Measurements from ENCODE around the gene MICALL2. TPM values are rescaled to one million over a fixed set of nuclear protein-coding genes. Genes with fewer than 3 reads are reported as not detected.

Gene MICALL2
- total RNA-seq, 1 donor from 2014 or later = 14.2 TPM

DNA sequence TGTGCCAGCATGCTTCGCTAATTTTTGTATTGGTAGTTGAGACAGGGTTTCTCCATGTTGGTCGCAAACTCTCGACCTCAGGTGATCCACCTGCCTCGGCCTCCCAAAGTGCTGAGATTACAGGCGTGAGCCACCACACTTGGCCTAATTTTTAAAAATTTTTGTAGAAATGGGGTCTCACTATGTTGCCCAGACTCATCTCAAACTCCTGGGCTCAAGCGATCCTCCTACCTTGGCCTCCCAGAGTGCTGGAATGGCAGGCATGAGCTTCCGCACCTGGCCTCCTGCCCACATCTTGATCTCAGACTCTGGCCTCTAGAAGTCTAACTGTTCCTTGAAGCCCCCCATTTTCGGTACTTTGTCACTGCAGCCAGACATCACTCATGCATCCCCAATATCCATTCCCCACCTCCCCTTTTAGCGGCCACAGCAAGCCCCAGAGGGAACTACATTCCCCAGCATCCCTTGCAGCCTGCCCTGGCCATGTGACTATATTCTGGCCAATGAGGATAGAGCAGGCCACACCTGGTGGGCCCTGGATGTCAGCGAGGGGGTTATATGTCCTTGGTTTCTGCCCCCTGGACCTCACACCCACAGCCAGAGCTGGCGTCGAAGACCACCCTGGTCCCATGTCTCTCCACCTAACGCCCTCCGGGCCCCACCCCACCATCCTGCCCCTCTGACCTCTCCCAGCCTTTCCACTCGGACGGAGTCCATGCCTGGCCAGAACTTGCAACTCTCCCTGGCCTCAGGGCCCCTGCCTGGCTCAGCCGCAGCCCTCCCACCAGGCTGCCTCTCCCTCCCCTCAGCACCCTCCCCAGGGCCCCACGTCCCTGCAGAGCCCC lies 33.8 kb downstream of the MICALL2 start:
- Histone ChIP-seq H3K36me3 (ENCODE audit: control insufficient read depth, insufficient read depth, low read length) (no peaks in the 10 kb centered on the region), H3K27me3 (ENCODE audit: control insufficient read depth, insufficient read depth, low read length) (peaks cover 5% of the 10 kb centered on the region), H3K4me3 (ENCODE audit: low read depth, low read length) (no peak overlapping the region)
- DNase-seq (ENCODE audit: low read depth) (no peak), FAIRE-seq (no peak)
- TF ChIP-seq, protein P1, sequence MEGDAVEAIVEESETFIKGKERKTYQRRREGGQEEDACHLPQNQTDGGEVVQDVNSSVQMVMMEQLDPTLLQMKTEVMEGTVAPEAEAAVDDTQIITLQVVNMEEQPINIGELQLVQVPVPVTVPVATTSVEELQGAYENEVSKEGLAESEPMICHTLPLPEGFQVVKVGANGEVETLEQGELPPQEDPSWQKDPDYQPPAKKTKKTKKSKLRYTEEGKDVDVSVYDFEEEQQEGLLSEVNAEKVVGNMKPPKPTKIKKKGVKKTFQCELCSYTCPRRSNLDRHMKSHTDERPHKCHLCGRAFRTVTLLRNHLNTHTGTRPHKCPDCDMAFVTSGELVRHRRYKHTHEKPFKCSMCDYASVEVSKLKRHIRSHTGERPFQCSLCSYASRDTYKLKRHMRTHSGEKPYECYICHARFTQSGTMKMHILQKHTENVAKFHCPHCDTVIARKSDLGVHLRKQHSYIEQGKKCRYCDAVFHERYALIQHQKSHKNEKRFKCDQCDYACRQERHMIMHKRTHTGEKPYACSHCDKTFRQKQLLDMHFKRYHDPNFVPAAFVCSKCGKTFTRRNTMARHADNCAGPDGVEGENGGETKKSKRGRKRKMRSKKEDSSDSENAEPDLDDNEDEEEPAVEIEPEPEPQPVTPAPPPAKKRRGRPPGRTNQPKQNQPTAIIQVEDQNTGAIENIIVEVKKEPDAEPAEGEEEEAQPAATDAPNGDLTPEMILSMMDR (IDR thresholded peaks at IDR 0.05; ENCODE audit: insufficient read depth, low read length, severe bottlenecking) = no peak

DNA sequence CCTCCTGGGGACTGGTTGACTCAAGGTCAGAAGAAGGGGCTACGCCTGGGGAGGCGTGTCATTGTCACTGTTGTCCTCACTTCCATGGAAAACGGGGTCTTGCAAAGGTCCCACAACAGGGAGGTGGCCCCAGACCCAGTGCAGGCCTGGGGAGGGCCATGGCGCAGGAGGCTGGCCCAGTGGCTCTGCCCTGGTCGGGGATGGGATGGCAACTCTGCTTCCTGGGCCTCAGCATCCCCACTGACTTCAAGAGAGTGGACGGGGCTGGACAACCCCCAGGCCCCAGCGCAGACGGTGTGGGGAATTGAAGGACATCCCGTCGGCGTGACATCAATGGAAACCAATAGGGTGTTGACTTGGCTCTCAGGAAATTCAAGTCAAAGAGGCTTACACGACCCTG lies 35.2 kb downstream of the MICALL2 start:
- TF ChIP-seq, protein P1 (IDR thresholded peaks at IDR 0.05; ENCODE audit: insufficient read depth, low read length, severe bottlenecking) = no peak
- FAIRE-seq (no peak), DNase-seq (ENCODE audit: low read depth) (no peak)
- Histone ChIP-seq H3K36me3 (ENCODE audit: control insufficient read depth, insufficient read depth, low read length) (no peaks in the 10 kb centered on the region), H3K4me3 (ENCODE audit: low read depth, low read length) (no peak overlapping the region), H3K27me3 (ENCODE audit: control insufficient read depth, insufficient read depth, low read length) (peaks cover 5% of the 10 kb centered on the region)

DNA sequence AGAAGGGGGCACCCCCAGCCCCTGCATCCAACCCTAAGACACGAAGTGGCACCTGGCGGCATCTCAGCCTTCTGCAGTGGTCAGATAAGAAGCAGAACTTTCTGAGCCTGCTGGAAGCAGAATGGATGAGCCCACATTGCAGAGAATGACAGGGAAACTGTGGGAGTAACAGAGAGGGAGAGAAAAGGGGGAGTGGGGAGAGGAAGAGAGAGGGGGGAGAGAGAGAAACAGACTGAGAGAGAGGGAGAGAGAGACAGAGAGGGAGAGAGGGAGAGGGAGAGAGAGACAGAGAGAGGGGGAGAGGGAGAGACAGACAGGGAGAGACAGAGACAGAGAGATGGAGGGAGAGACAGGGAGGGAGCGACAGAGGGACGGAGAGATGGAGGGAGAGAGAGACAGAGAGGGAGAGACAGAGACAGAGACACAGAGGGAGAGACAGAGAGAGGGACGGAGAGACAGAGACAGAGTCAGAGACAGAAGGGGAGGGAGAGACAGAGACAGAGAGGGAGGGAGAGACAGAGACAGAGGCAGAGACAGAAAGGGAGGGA lies 35.9 kb downstream of the MICALL2 start:
- DNase-seq (ENCODE audit: low read depth) (no peak), FAIRE-seq (no peak)
- Histone ChIP-seq H3K4me3 (ENCODE audit: low read depth, low read length) (no peak overlapping the region), H3K36me3 (ENCODE audit: control insufficient read depth, insufficient read depth, low read length) (no peaks in the 10 kb centered on the region), H3K27me3 (ENCODE audit: control insufficient read depth, insufficient read depth, low read length) (peaks cover 5% of the 10 kb centered on the region)
- TF ChIP-seq, protein P1 (IDR thresholded peaks at IDR 0.05; ENCODE audit: insufficient read depth, low read length, severe bottlenecking) = no peak

DNA sequence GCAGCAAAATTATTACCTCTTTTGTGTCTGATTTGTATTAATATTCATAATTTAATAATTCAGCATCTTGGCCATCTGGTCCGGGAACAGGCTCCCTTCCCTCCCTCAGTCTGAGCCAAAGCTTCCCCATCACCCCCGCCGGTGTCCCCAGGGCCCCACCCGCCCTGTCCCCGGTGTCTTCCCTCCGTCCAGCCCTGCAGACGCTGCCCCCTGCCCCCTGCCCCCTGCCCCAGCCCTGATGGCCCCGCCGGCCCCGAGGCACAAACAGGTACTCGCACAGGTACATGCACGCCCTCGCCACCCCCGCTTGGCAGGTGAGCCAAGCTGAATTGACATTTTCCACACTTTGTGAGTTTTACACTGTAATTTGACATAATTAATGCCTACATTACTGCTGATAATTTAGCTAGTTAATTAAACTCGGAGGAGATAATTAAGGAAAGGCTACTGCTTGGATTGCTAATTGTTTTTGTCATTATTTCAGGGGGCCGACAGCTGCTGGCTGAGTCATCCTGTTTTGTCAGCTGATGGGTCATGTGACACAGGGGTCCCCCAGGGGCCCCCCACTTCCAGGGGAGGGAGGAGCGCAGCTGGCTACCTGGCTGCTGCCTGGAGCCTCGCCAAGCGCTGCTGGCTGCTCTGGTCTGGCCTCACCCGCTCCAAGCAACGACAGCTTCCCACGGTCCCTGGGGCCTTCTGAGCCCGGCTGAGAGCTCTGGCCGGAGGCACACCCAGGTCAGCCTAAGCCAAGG lies 36.6 kb downstream of the MICALL2 start:
- FAIRE-seq = no peak
- peaks cover 5% of the 10 kb centered on the region for H3K27me3 ChIP-seq (ENCODE audit: control insufficient read depth, insufficient read depth, low read length)
- TF ChIP-seq, protein P1 (IDR thresholded peaks at IDR 0.05; ENCODE audit: insufficient read depth, low read length, severe bottlenecking) = no peak

DNA sequence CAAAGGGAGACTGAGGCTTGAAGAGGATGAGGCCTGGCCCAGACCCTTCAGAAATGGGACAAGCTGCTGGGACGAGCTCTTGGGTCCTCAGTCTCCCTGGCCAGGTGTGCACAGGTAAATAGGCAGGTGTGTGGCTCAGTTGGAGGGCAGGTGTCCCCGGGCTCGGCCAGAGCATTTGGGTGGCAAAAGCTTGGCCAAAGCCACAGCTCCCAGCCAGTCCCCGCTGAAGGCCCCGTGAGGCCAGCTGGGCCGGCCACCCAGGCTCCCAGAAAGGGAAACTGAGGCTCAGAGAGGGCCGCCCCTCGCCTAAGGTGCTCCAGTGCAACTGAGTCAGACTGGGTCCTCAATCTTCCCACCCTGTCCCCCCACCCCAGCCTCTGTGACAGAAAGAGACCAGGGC lies 37.3 kb downstream of the MICALL2 start:
- TF ChIP-seq, protein P1 (IDR thresholded peaks at IDR 0.05; ENCODE audit: insufficient read depth, low read length, severe bottlenecking) = no peak
- no peak for FAIRE-seq
- peaks cover 5% of the 10 kb centered on the region for H3K27me3 ChIP-seq (ENCODE audit: control insufficient read depth, insufficient read depth, low read length)
- no peak overlapping the region for H3K4me3 ChIP-seq (ENCODE audit: low read depth, low read length)
- no peak for DNase-seq (ENCODE audit: low read depth)
- H3K36me3 ChIP-seq (ENCODE audit: control insufficient read depth, insufficient read depth, low read length) = no peaks in the 10 kb centered on the region

More for the DNA sequence above, 36.6 kb downstream of the MICALL2 start:
- no peaks in the 10 kb centered on the region for H3K36me3 ChIP-seq (ENCODE audit: control insufficient read depth, insufficient read depth, low read length)
- no peak for DNase-seq (ENCODE audit: low read depth)
- H3K4me3 ChIP-seq (ENCODE audit: low read depth, low read length) = no peak overlapping the region

Measured in bronchial epithelial cell (primary cell).